Stimulated activated CD4-positive, alpha-beta T cell treated with anti-CD3 and anti-CD28 coated beads, Interleukin-12 subunit alpha, Interleukin-12 subunit beta, amount 100 ng/mL, for 24 hours (primary cell): Measurements from ENCODE around the gene PXDN.
"Not testable (repeated sequence)": the region's sequence is repeated elsewhere in the genome, so short reads cannot be mapped to it uniquely, and the experiment has no call there.

Source experiments
- DNase-seq, 2 experiments: peaks; one replicate each; pipeline ENCODE4 v3.0.0-alpha.2; 2020; ENCODE audit warnings: low read depth in 2 of 2

PXDN gene

DNA sequence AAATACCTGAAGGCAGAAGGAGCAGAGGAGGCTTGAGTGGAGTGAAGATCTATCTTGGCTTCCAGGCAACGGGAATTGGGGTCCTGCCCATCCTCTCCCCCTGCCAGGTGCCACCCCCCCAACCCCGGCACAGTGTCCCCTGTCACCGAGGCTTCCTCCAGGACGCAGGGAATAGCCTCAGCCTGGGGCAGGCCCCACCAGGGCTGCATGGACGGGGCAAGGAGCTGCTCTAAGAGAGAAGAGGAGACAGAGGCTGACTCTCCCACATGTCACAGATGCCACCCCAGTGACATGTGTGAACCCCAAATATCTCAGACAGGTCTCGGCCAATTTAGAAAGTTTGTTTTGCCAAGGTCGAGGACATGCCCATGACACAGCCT is 42.1 kb downstream of the PXDN start:
- DNase-seq = no peak

DNA sequence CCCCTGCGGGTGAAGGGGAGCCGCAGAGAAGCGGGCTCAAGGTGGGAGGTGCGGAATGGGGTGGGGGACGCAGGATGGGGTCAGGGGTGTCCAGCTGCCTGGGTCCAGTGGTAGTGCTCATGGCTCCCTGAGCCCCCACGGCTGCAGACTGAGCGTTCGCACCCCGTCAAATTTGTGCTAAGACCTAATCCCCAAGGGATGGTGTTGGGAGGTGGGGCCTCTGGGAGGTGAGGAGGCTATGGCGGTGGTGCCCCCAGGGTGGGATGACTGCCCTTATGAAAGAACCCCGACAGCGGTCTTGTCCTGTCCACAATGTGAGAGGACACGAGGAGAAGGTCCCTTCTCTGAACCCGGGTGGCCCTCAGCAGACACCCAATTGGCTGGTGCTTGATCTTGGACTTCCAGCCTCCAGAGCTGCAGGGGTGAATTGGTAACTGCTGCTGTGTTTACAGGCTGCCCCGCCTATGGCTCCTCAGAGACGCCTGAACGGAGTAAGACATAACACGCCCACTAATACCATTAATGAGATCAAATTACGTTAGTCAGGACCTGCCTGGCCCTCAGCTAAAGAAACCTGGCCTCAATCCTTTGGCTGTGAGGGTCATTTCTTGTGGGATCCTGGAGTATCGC is 42.6 kb downstream of the PXDN start:
- DNase-seq = no peak

DNA sequence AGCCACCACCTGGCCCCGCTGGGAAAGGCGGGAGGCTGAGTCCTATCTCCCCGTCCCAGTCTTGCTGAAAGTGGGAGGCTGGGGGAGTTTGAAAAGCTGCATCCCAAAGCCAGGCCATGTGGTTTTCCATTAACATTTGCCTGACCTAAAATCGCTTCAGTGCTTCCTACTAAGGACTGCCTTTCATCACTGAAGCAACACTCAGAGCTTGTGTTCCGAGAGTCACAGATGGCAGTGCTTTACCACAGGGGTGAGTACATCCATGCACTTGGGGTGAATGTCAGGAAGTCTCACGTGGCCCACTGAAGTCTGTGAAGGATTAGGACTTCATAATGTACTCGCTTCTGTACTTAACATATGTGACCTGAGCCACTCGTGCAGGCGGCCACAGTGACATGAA is 43.3 kb downstream of the PXDN start:
- DNase-seq = no peak

DNA sequence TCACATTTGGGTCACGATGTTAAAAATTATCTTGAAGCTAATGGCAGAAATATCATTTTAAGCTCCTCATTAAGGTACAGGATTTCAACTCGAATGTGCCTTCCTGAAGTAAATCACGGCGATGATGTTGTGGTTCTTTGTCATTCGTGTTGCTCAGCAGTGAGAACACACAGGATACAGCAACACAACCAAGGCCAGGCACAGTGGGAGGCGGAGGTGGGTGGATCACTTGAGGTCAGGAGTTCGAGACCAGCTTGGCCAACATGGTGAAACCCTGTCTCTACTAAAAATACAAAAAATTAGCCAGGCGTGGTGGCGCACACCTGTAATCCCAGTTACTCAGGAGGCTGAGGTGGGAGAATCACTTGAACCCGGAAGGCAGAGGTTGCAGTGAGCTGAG is 43.9 kb downstream of the PXDN start:
- DNase-seq = not testable (repeated sequence)

DNA sequence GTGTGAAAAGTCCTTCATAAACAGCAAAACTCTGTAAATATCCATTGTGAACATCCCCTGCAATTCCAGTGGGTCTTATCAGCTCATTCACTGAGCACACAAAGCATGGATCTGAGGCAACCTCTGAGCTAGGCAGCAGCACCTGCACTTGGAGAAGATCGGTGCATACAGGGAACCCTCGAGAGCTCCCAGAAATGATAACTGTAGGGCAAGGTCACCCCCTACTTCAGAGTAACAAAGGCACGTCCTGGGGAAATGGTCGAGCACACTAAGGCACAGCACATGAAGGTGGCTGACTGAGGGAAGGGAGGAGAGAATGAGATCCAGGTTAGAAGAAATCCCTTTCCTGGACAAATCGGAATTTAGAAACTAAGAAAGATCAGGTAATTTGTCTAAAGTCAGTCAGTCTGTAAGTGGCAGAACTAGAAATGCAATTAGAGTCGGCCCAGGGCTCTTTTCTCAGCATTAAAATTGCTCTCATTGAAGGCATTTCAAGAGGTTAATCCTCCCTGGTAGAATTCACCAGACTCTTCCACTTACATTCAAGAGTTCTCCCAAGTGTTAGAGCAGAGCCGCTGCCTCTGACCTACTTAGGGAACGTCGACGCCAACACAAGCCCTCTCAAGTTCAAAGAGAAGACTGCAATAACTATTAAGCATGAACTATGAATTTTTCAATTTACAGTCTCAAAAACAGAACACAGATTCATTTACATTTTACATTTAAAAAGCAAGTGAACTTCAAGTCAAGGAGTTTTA is 45.9 kb downstream of the PXDN start:
- DNase-seq = no peak

DNA sequence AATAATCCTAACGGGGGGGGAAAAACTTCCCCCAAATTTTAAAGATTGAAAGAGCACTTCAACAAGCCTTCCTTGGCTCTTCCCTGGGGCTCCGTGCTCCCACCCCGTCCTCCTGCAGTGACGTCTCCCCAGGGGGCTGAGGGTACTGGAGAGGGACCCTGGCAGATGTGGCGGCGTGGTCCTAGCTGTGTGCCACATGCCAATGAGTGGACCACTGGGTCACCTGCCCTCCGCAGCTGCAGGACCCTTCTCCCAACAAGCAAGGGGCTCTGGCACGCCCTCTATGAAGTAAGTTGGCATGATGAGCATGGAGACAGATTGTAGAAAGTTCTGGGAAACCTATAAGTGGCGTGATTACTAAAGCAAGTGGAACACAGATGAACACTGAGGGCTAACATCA is 46.7 kb downstream of the PXDN start:
- no peak for DNase-seq

DNA sequence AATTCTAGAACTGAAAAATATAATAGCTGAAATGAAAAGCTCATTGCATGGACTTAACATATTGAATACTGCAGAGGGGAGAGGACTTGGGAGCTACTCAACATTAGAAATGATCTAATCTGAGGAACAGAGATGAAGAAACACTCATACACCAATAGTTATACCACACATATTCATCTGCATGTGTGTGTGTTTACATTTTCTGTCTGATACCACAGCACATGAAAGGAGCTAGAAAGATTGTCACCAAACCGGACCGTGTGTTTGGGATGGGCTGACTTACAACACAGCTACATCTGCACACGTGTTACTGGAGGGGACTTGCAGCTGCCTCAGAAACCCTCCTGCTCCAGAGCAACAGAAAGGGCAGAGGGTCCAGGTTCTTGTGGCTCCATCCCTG is 47.8 kb downstream of the PXDN start:
- DNase-seq = no peak

DNA sequence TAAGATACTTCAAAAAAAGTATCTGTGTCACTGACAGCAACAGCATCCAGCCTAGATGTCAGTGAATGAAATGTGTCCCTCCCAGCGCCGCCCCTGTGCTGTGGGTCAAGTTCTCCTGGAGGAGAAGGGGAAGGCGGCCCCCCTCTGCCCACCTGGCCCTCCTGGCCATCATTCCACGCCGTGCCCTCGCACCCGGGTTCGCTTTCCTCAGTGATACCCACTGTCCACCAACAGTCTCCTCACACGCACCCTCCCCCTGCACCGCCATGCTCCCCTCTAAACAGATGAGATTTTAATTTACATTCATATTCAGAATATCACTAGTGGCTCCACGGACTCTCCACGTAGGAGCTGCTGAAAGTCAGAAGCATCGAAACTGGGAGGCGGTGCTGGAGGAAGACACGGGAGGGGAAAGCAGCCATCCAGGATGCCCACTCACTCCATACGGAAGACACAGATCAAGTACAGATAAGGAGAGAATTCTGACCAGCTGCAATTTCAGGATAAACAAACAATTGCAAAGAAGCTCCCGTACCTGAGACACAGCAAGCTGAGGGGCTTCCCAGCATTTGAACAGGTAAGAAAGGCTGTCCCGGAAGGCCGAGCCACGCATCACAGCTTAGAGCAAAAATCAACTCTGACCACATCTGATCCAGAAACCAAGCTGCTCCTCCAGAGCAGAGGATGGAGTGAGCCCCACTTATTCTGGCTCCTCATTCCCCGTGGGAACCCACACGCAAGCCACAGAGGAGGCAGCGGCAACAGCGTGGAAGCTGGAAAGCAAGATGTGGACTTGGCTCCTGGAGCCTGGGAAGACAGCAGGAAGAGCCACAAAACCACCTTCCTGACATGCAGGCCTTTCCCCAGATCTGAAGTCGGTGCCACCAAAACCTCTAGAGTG is 49.7 kb downstream of the PXDN start:
- DNase-seq = no peak

DNA sequence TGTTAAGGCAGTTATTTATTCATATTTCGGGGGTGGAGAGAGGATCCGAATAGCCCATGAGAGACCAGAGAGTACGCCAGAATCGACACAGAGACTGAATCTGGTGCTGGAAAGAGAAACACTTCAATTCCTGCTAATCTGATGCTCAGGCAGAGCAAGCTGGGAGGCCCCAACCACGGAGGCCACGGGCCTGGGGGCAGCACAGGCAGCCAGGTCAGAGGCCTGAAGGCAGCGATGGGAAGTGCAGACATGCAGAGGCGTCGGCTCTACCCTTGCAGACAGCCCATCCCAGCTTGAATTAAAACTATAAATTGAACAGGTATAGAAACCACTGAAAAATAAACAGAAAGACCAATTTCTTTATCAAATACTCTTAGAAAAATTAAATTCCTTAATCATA is 50.6 kb downstream of the PXDN start:
- DNase-seq = no peak

DNA sequence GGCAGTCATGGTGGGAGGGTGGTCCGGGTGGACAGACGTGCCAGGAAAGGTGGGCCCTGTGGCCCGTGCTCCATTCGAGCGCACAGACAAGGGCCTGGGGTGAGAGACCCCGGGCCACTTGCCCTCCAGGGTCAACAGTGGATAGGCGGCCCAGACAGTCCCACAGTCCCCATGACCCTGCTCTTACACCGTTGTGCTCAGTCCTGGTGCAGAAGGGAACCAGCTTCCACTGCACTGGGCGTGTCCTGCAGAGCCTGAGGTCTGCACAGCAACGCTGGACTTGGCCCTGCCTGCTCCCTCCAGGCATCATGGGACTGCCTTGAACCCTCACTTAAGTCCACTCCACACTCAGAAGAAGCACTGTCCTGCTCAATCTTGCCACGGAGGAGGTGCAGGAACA is 52.0 kb downstream of the PXDN start:
- no peak for DNase-seq

DNA sequence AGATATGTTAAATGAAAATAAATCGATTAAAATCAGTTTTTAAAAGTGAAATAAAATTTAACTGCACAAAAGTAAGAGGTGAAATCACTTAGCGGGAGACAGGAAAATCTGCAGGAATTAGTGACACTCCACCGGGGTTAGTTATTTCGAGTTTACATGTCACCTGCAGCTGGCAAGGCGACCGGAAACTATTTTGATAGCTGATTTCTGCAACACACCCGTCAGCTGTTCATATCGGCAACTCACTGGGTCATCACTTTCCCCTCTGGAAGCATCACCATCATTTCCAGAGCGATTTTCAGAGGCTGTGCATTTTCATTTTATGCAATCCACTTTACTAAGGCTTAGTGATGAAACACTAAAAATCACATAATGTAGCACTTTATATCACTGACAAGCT is 52.9 kb downstream of the PXDN start:
- DNase-seq = no peak

DNA sequence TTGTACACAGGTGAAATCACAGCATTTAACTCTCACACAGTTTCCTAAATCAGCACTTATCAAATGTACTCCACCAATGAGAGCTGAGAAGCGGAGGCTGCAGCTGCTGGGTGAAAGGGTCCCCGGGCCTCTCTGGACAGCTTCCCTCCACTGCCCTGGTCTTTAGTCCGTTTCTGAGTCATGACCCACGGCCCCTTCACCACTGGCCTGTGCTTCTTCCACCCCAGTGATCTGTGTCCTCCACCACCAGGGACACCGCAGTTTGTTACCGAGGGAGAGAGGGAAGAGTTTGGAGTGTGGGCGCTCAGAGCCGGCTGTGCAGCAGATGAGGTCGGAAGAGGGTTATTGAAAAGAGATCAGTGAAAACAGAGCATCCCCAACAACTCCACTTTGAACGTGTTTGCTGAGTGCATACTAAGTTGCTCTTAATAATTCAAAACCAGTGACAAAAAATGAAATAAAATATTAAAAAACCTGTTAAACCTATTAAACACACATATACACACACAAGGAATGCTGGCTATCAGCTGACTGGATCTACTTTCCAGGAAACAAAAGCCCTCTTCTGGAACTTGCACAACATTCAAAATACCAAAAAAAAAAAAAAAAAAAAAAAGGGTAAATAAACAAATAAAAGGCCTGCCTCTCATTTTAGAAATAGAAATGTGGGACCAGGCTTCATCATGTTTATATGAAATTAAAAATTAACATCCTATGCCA is 54.1 kb downstream of the PXDN start:
- no peak for DNase-seq

DNA sequence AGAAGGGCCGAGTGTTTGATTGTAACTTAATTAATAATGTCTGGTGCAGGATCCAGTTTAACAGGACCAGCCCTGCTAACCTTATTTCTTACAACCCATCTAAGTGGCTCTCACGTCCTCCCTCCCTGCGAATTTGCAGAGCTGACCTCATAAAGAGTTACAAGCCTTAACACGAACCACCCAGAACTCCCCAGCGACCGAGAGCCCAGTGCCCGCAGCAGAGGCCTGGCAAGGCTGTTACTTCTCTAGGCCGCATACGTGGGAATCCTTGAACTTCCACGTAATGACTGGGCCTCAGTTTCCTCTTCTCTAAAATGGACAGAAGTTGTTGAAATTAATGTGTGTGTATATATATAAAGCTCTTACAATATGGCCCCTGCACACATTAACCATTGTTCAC is 55.5 kb downstream of the PXDN start:
- DNase-seq = no peak

DNA sequence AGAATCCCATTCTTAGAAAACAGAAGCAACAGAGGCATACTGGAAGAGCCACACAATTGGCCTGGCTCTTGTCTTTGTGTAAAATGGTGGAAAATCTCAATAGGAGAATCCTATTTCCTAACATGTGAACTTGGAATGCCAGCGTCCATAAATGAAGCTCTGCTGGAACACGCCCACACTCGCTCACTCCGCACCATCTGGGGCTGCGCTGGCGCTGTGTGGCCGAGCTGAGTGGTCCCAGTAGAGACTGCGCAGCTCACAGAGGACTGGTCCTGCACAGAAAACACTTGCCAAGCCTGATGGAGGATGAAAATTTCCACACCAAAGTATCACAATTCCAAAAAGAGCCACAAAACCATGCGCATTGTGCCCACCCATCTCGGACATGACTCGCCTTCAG is 56.2 kb downstream of the PXDN start:
- no peak for DNase-seq

DNA sequence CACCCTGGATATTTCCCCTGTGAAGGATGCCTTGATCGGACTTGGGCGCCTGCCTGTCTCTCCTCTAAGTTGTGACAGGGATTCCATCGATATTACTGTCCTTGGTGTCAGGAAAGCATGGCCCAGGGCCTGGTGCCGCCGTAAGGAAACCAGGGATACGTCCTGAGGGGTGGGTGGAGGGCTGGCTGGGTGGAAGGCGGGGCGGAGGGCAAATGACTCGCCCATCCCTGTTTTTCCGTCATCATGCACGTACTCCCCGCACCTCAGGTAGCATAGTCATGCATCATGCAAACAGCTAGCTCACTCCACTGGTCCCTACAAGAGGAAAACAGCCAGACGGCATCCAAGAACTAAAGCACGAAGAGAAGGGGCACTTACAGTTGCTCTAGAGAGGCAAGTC is 57.1 kb downstream of the PXDN start:
- DNase-seq = no peak

DNA sequence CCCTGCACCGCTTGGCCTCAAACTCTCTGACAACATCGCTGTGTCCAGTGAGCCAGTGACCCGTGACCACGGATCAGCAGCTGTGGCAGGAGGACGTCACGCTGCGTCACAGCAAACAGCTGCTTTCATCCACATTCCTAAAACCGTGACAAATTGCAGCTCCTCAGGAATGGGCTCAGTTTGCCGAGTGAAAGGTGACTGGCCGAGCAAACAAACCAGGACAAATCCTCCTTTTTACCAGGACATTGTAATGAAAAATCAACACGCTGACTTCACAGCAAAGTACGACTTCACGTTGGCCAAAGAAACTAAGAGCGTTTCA is 57.6 kb downstream of the PXDN start:
- no peak for DNase-seq

DNA sequence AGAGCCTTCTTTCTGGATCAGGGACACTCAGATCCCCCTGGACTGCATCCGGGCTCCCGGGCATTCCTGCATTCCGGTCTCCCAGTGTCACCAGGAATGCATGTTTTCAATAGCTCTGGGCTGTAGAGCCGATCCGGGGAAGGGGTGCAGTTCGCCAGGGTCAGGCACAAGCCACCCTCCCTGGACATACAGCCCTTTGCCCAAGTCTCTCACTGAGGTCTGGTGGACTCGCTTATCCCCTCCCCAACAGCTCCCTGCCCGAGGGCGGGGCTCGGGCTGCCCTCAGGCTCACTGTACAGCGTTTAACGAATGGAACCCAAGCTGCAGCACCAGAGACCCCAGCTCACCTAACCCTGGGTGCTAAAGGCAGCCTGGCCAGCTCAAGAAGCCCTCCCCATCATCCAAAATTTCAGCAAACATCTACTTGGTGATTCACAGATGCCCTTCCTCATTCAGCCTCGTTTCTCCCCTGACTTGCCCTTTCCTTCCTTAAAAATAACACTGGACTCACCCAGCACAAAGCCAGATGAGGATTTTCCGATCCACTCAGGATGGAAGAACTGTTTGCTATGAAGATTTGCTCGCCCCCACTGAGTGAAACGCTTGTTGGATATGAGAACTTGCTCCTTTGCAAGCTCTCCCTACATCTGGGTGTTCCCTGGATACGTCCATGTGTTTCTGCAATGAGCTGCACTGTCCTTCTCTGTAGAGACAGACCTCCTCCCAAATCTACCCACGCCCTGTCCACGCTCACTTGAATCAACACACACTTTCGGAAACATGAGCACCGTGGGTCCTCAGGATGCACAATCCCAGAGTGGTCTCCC is 58.1 kb downstream of the PXDN start:
- DNase-seq = no peak

DNA sequence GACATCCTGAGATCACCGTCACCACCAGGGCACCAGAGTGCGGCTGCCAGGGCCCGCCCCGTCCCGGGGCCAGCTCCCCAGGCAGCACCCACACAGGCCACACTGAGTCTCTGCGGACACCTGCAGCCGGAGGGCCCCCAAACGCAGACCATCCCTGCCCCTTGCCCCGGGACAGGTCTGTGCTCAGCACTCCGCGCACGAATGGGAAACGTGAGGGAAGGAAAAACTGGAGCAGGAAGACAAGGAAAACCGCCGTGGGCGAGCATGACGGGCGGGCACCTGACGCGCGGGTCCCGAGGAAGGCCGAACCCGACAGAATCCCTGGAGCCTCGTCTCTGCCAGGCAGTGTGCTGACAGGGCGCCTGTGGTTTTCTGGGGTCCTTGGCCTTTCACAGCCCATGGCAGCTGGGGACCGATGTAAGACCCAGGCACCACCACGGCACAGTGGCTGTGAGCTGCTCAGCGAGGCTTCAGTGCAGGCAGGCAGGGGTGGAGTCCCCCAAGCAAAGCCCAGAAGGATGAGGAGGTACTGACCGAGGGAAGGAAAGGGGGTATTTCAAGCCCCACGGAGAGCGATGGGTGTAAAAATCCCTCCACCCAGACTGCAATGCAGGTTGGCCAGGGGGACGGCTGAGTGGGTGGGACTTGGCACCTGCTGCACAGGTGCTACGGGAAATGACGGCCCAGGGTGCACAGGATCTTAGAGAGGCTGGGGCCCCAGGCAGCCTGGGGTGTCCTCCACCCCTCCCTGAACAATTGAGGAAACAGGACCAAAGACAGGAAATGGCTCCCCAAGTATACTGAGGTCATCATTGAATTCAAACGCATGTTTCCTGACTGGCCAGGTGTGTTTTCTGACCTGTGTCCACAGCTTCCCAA is 59.0 kb downstream of the PXDN start:
- DNase-seq = no peak

DNA sequence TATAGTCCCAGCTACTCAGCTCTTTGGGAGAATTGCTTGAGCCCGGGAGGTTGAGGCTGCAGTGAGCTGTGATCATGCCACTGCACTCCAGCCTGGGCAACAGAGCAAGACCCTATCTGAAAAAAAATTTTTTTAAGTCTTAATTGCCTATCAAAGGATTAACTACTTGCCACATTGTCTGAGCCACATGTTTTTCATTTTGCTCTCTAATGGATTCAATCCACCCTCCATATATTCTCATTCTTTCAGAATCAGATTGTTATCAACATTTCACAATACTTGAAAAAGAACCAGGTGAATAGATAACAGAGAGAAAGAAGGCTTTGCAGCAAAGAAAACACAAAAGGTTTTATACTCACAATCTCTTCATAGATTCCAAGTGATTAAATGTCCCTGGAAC is 61.0 kb downstream of the PXDN start:
- DNase-seq = no peak

DNA sequence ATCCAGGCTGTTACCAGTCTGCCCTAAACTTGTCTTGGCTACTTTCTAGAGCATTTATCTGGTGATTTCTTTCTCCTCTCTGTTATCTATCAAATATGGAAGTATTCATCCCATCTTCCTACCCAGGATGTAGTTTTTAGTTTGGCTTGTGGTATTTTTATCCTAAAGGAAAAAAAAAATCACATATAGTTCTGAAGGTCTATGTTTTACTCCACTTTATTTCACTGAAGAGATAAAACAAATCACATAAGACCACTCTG is 62.2 kb downstream of the PXDN start:
- DNase-seq = no peak
